GM13976 (cell line): ENCODE results near the gene VWA3B.

Experiments
- DNase-seq: peaks from one replicate; pipeline ENCODE4 v3.0.0; 2012; ENCODE audit warnings: low spot score
- in situ Hi-C: fragments of 300-500 bp; cut with MboI; formaldehyde crosslinking; loops from one replicate; pipeline ENCODE4 v1.12.0; 2022; ENCODE audit warnings: low sequenced_read_pairs, mixed read lengths, inconsistent platforms; ENCODE audit not compliant: unreplicated experiment
- TF ChIP-seq, protein P1 (sequence below): IDR thresholded peaks from 2 replicates; pipeline ENCODE4 v1.5.1; 2012; ENCODE audit warnings: borderline replicate concordance, mild to moderate bottlenecking; ENCODE audit not compliant: insufficient read depth; ENCODE audit errors: extremely low read depth, missing control alignments, control extremely low read depth

Gene VWA3B

DNA sequence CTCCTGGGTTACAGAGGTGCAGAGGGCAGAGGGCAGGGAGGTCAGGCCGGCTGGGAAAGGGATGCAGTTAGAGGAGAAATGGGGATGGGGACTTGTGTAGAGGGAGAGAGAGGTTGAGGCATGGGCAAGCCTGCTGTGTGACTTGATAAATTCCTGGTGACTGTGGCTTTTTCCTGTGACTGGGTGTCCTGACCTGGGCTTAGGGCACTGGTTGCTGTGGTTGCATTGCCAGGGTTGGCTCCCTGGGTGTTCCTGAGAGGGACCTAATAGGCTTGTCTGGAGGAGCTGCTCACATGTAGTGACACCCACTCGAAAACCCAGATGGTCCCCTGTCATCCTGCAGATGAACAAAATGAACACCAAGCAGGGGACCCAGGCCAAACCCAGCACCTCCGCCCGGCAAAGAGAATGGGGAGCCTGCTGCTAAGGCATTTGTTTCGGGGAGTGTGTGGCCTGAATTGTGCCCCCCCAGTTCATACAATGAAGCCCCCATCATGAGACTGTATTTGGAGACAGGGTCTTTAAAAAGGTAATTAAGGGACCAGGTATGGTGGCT is 78.6 kb downstream of the VWA3B start:
- TF ChIP-seq, protein P1, sequence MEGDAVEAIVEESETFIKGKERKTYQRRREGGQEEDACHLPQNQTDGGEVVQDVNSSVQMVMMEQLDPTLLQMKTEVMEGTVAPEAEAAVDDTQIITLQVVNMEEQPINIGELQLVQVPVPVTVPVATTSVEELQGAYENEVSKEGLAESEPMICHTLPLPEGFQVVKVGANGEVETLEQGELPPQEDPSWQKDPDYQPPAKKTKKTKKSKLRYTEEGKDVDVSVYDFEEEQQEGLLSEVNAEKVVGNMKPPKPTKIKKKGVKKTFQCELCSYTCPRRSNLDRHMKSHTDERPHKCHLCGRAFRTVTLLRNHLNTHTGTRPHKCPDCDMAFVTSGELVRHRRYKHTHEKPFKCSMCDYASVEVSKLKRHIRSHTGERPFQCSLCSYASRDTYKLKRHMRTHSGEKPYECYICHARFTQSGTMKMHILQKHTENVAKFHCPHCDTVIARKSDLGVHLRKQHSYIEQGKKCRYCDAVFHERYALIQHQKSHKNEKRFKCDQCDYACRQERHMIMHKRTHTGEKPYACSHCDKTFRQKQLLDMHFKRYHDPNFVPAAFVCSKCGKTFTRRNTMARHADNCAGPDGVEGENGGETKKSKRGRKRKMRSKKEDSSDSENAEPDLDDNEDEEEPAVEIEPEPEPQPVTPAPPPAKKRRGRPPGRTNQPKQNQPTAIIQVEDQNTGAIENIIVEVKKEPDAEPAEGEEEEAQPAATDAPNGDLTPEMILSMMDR, result no peak
- DNase-seq, result no peak
- in situ Hi-C loops, result no loop called here

DNA sequence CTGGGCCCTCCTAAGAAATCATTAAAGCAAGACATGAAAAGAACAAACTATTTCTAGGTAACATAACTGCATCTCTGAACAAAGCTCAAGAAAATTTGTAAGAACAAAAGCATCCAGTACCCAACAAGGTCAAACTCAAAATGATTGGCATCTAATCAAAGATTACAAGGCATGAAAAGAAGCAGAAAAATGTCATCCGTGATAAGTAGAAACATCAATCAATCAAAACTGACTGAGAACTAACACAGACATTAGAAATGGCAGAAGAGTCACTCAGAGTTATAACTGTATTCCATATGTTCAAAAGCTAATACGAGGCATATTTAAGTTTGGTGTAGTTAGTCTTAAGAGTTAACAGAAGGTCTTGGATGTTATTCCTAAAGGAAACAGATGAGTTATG is 80.9 kb downstream of the VWA3B start:
- in situ Hi-C loops, result no loop called here
- DNase-seq, result no peak
- TF ChIP-seq, protein P1, result no peak

DNA sequence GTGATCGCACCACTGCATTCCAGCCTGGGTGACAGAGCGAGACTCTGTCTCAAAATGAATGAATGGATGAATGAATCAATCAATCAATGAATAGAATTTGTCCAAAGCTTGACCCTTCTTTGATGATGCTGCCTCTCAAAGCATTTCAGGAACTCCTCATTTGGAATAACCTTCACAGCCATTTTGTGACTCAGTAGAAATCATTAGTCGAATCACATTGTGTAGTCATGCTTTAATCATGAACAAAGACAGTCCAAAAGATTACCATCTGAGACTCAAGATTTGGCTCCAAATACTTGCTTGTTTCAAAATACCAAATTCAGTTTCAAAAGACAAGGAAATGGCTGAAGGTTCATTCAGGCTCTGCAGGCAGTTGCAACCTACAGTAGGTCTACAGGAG is 83.1 kb downstream of the VWA3B start:
- TF ChIP-seq, protein P1, result no peak
- in situ Hi-C loops, result no loop called here
- DNase-seq, result no peak

DNA sequence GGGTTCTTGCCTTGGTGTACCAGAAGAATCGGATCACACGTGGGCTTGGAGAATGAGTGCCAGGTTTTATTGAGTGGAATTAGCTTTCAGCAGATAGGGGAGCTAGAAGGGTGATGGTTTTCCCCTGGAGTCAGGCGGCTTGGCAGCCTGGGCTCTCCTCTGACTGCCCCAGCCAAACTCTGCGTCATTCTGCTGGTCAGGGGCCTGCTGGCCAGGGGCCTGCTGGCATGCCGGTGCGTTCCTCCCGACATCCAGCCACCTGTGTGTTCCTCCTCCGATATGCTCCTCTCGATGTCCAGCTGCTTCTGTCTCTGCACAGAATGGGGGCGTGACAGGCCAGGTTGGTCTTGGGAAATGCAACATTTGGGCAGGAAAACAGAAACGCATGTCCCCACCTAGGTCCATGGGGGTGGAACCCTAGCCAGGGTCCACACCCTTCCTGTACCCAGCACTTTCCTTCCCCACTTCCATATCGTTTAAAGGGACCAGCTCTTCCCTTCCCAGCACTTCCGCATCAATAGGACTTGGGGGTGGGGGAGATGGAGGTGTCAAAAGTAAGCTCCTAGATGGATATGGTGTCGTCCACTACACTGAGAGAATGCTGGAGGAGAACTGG is 85.3 kb downstream of the VWA3B start:
- TF ChIP-seq, protein P1, result no peak
- DNase-seq, result no peak
- in situ Hi-C loops, result no loop called here

DNA sequence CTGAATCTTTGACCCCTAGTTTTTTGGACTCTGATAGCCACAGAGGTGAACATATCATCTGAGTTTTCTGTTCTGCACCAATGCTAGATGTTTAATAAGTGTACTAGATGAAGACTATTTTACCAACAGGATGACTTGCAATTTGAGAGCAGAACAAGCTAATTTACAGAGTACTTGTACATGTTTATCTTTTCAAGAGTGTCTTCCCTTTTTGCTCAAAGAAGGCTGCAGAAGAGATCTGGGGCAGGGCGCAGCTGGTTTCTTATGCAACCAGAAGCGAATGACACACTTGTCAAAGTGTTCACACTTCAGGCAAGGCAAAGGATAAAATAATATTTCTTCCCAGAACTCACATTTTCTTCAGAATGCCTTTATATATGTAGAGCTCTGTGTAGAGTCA is 86.0 kb downstream of the VWA3B start:
- DNase-seq, result no peak
- TF ChIP-seq, protein P1, result no peak
- in situ Hi-C loops, result no loop called here

DNA sequence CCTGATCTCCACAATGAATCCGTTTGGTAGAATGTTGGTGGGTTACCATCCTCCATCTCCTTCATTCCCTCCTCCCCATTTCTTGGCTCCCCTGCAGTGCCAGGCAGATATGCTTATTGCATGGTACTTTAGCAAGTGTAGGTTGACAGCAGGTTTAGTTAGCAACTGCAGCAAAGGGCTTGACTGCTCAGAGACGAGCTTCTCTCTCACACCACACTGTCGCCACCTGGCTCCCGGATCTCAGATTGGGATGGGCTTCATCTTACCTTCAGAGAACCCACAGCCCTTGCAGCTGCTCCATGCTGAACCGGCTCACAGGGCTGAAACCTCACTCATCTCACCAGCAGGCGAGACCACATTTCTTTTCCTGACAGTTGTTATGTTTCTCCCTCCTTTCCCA is 88.8 kb downstream of the VWA3B start:
- DNase-seq, result peak; percentile 33
- in situ Hi-C loops, result no loop called here
- TF ChIP-seq, protein P1, result peak; percentile 15
